ENCODE data around the gene RILP.

Gene RILP

GRCh38 chr17:1604831-1605528 is 44.7 kb downstream of the RILP start:
- no peak for DNase-seq

- DNase-seq = no peak
Measured at GRCh38 chr17:1601571-1601970, 48.1 kb downstream of the RILP start.

GRCh38 chr17:1598399-1599095 is 51.1 kb downstream of the RILP start:
- DNase-seq = no peak

- no peak for DNase-seq
Measured at GRCh38 chr17:1597861-1598342, 51.8 kb downstream of the RILP start.

Measured in hypothalamus (tissue), 51 donors.